ENCODE results near the gene ADPRH. TPM values are rescaled to one million over a fixed set of nuclear protein-coding genes. Genes with fewer than 3 reads are reported as not detected.

ADPRH gene
- polyA plus RNA-seq, 1 experiment, result 0.36 TPM

DNA sequence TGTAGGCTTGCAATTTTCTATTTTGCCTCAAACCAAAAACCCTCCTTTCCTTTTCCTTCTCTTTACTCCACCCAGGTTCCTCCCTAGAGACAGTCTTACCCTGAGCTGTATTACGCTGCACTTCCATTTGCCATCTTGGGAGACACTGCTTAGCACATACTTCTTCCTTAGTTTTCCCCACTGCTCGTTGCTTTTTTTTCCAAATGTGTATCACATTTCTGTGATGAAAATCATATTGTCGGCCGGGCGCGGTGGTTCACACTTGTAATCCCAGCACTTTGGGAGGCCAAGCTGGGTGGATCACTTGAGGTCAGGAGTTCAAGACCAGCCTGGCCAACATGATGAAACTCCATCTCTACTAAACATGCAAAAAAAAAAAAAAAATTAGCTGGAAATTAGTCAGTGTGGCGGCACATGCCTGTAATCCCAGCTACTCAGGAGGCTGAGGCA is 51.6 kb downstream of the ADPRH start:
- no peak overlapping the region for H3K4me3 ChIP-seq (ENCODE audit: low read depth, low read length)
- H3K27me3 ChIP-seq (ENCODE audit: control insufficient read depth, insufficient read depth, low read length), result peaks cover 7% of the 10 kb centered on the region
- CTCF ChIA-PET, result no interaction called here
- H3K9me3 ChIP-seq (ENCODE audit: control insufficient read depth, insufficient read depth, low read length), result no peaks in the 10 kb centered on the region
- no peak for DNase-seq (ENCODE audit: low read depth, low spot score)
- TF ChIP-seq, protein P1, sequence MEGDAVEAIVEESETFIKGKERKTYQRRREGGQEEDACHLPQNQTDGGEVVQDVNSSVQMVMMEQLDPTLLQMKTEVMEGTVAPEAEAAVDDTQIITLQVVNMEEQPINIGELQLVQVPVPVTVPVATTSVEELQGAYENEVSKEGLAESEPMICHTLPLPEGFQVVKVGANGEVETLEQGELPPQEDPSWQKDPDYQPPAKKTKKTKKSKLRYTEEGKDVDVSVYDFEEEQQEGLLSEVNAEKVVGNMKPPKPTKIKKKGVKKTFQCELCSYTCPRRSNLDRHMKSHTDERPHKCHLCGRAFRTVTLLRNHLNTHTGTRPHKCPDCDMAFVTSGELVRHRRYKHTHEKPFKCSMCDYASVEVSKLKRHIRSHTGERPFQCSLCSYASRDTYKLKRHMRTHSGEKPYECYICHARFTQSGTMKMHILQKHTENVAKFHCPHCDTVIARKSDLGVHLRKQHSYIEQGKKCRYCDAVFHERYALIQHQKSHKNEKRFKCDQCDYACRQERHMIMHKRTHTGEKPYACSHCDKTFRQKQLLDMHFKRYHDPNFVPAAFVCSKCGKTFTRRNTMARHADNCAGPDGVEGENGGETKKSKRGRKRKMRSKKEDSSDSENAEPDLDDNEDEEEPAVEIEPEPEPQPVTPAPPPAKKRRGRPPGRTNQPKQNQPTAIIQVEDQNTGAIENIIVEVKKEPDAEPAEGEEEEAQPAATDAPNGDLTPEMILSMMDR (IDR thresholded peaks at IDR 0.05; ENCODE audit: low read depth, low read length), result no peak
- no peak overlapping the region for H3K27ac ChIP-seq (ENCODE audit: low read depth, low read length)
- POLR2A ChIA-PET, result no interaction called here

DNA sequence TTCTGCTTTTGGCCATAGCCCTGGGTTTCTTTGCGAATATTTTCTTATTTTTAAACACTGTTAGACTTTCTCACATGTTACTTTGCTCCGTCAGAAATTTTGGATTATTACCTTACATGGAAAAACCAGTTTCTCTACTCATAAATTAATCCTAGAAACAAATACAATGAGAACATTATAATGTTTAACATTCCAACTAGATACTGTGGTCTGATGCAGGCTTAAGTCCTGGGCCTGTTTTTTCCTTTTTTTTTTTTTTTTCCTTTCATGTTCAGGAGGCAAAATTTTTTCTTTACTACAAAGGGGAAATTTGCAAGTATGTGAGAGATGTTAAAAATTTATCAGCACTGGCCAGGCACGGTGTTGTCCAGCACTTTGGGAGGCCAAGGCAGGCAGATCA is 52.2 kb downstream of the ADPRH start:
- TF ChIP-seq, protein P1 (IDR thresholded peaks at IDR 0.05; ENCODE audit: low read depth, low read length), result no peak
- DNase-seq (ENCODE audit: low read depth, low spot score), result no peak
- H3K27me3 ChIP-seq (ENCODE audit: control insufficient read depth, insufficient read depth, low read length), result peaks cover 4% of the 10 kb centered on the region
- no peaks in the 10 kb centered on the region for H3K9me3 ChIP-seq (ENCODE audit: control insufficient read depth, insufficient read depth, low read length)
- H3K27ac ChIP-seq (ENCODE audit: low read depth, low read length), result no peak overlapping the region
- ChIA-PET POLR2A (no interaction called here), CTCF (no interaction called here)
- no peak overlapping the region for H3K4me3 ChIP-seq (ENCODE audit: low read depth, low read length)

DNA sequence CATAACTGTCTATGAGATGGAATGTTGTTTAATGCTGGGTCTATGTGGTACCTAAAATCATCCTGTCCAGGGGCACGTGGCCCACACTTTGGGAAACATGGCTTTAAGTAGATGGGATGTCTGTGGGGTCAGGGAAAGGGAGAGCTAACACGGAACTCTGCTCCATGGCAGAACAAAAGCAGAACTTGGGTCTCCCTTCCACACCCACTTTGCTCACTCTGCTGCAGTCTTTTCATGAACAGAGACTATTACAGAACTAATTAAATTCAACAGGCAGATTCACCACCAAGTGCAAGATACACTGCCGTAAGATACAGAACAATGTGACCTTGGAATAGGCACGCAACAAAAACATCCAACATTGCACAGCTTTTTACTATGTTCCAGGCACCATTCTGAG is 52.9 kb downstream of the ADPRH start:
- ChIA-PET POLR2A (no interaction called here), CTCF (no interaction called here)
- no peak overlapping the region for H3K4me3 ChIP-seq (ENCODE audit: low read depth, low read length)
- H3K27me3 ChIP-seq (ENCODE audit: control insufficient read depth, insufficient read depth, low read length), result peaks cover 4% of the 10 kb centered on the region
- TF ChIP-seq, protein P1 (IDR thresholded peaks at IDR 0.05; ENCODE audit: low read depth, low read length), result no peak
- no peak overlapping the region for H3K27ac ChIP-seq (ENCODE audit: low read depth, low read length)
- H3K9me3 ChIP-seq (ENCODE audit: control insufficient read depth, insufficient read depth, low read length), result no peaks in the 10 kb centered on the region
- no peak for DNase-seq (ENCODE audit: low read depth, low spot score)

DNA sequence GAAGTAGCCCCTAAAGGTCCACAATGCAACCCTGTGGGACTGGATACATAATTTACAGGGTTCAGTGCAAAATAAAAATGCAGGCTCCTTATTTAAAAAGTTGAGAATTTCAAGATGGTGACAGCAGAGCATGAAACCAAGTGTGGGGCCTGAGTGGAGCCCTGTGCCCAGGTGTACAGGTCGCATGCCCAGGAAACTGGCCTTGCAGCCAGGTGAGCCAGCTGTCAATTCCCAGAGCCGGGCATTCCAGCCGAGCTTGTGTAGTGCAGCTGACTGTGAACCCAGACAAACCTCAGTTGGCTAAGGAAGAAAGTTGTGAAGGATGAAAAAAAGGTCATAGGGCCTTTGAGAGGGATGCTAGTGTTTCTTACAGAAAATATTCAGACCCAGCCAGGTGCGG is 53.5 kb downstream of the ADPRH start:
- H3K27me3 ChIP-seq (ENCODE audit: control insufficient read depth, insufficient read depth, low read length), result peaks cover 2% of the 10 kb centered on the region
- TF ChIP-seq, protein P1 (IDR thresholded peaks at IDR 0.05; ENCODE audit: low read depth, low read length), result no peak
- no peak overlapping the region for H3K4me3 ChIP-seq (ENCODE audit: low read depth, low read length)
- no peak for DNase-seq (ENCODE audit: low read depth, low spot score)
- H3K27ac ChIP-seq (ENCODE audit: low read depth, low read length), result no peak overlapping the region
- no peaks in the 10 kb centered on the region for H3K9me3 ChIP-seq (ENCODE audit: control insufficient read depth, insufficient read depth, low read length)
- POLR2A ChIA-PET, result no interaction called here
- CTCF ChIA-PET, result no interaction called here

DNA sequence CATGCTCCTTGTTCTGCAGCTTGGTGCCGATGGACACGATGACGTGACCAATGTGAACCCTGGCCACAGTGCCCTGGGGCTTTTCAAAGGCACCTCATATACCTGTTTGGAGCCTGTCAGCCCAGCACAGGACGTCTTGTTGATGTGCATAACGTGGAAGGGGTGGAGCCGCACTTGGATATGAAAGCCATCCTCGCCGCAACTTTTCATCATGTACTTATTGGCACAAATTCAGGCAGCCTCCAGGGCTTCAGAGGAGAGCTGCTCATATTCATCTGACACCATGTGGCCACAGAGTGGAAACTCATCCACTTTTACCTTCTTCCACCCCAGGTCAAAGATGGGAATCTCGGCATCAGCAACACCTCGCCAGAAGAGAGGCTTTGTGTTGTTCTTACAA is 56.4 kb downstream of the ADPRH start:
- H3K4me3 ChIP-seq (ENCODE audit: low read depth, low read length), result no peak overlapping the region
- POLR2A ChIA-PET, result no interaction called here
- DNase-seq (ENCODE audit: low read depth, low spot score), result no peak
- CTCF ChIA-PET, result interaction anchor here (1.1 kb wide), 1 partner anchor 25 kb away, joined by 3 read pairs; no protein-coding TSS in a partner anchor
- no peak overlapping the region for H3K27ac ChIP-seq (ENCODE audit: low read depth, low read length)
- H3K27me3 ChIP-seq (ENCODE audit: control insufficient read depth, insufficient read depth, low read length), result no peaks in the 10 kb centered on the region
- H3K9me3 ChIP-seq (ENCODE audit: control insufficient read depth, insufficient read depth, low read length), result no peaks in the 10 kb centered on the region
- TF ChIP-seq, protein P1 (IDR thresholded peaks at IDR 0.05; ENCODE audit: low read depth, low read length), result no peak
